K562 (cell line): ENCODE measurements around the gene SLC36A3. TPM values are rescaled to one million over a fixed set of nuclear protein-coding genes. Genes with fewer than 3 reads are reported as not detected.

Source experiments
- CC2D1A ChIP-seq: fragments of 450-650 bp; IDR thresholded peaks from 2 replicates; pipeline ENCODE4 v1.6.1; 2017; ENCODE audit warnings: mild to moderate bottlenecking
- HOMEZ ChIP-seq: fragments of 250-450 bp; sonication (Bioruptor Pico); IDR thresholded peaks from 2 replicates; pipeline ENCODE4 v1.4.0; 2020; ENCODE audit warnings: mild to moderate bottlenecking, moderate library complexity
- MGA ChIP-seq: fragments of 450-650 bp; IDR thresholded peaks from 2 replicates; pipeline ENCODE4 v1.6.1; 2016; ENCODE audit warnings: mild to moderate bottlenecking, moderate library complexity
- RFX1 ChIP-seq: fragments of 450-650 bp; IDR thresholded peaks from 2 replicates; pipeline ENCODE4 v1.6.1; 2016; ENCODE audit warnings: mild to moderate bottlenecking, moderate library complexity
- TSHZ1 ChIP-seq: fragments of 250-450 bp; sonication (Bioruptor Pico); IDR thresholded peaks from 2 replicates; pipeline ENCODE4 v1.4.0; 2020; ENCODE audit warnings: mild to moderate bottlenecking, moderate library complexity
- ZNF146 ChIP-seq: IDR thresholded peaks from one replicate; pipeline ENCODE4 v1.6.1; 2018; ENCODE audit warnings: missing compliant biosample characterization; ENCODE audit not compliant: unreplicated experiment
- polyA plus RNA-seq, 8 experiments: library from polyadenylated mRNA; depleted of rRNA in 4 of 8; stranded (reverse) in 5 of 8; unstranded in 3 of 8; fragments of >200 nt; fragmentation: Nextera tagmentation in 2 of 8; fragmentation: Illumina TruSeq in 1 of 8; extraction: Ambion mirVana in 2 of 8; extraction: Trizol in 1 of 8; gene quantifications; 2 replicates each; pipeline versions ENCODE4 v1.2.1 to v1.2.3, GENCODE V29; 2011 to 2014; ENCODE audit warnings: inconsistent platforms in 1 of 8, missing spikeins in 1 of 8
- total RNA-seq, 7 experiments: library from RNA; depleted of rRNA in 6 of 7; stranded (reverse); fragments of >200 nt in 6 of 7; fragmentation: Illumina TruSeq in 2 of 7; extraction: Trizol in 2 of 7; gene quantifications; 2 replicates each; pipeline versions ENCODE4 v1.2.1 to v1.2.3, GENCODE V29; 2011 to 2021; ENCODE audit warnings: low replicate concordance in 1 of 7

SLC36A3 gene
- total and polyA plus RNA-seq, 9 of the 15 experiments (the other 6 are each of a cell fraction or from before 2014, with no cell fraction given) = not detected

- TF ChIP-seq CC2D1A (no peak), MGA (no peak), HOMEZ (no peak), ZNF146 (CRISPR knock-in tag) (no peak), RFX1 (no peak), TSHZ1 (CRISPR knock-in tag) (no peak)
Observed at GRCh38 chr5:151296974-151297373, 6.6 kb downstream of the SLC36A3 start (continued).
